ENCODE results near the gene IGSF8. TPM values are rescaled to one million over a fixed set of nuclear protein-coding genes. Genes with fewer than 3 reads are reported as not detected.
A peak's percentile ranks its signal among the peaks of the same experiment; 100 is the strongest.

The IGSF8 gene
- total and polyA plus RNA-seq, 2 of the 8 experiments (the other 6 are each of a cell fraction or from before 2014, with no cell fraction given): 69.6 to 132 TPM

- no peak overlapping the region for H2AFZ ChIP-seq (ENCODE audit: low read length)
- no peak overlapping the region for H2BK15ac ChIP-seq (ENCODE audit: low read length)
- H3K18ac ChIP-seq (ENCODE audit: extremely low read depth, low read length): 0 out of 2 replicates have a peak overlapping the region, but pooled peaks have one; percentile 14
- no peak overlapping the region; the same call in 1 of the 2 replicates for H2BK12ac ChIP-seq (ENCODE audit: low read depth, low read length)
- H3K9me3 ChIP-seq (ENCODE audit: insufficient read depth in 2 of 2, low read depth in 1 of 2, low read length in 1 of 2): no peaks in the 10 kb centered on the region
- no peak overlapping the region for H4K5ac ChIP-seq (ENCODE audit: insufficient read length, low read depth, low read length)
- H2BK120ac ChIP-seq (replicated peaks; ENCODE audit: low read depth, low read length): no peak overlapping the region
- no peak overlapping the region for H3K56ac ChIP-seq (replicated peaks; ENCODE audit: insufficient read length, low read depth, low read length)
- H3K23me2 ChIP-seq (ENCODE audit: low read depth, low read length): no peaks in the 10 kb centered on the region
- H2AK5ac ChIP-seq (ENCODE audit: low read depth, low read length): no peak overlapping the region
- TF ChIP-seq HDAC6 (IDR thresholded peaks at IDR 0.05; ENCODE audit: low read depth, low read length) (no peak), SIRT6 (IDR thresholded peaks at IDR 0.05; ENCODE audit: low read length) (no peak), TBP (IDR thresholded peaks at IDR 0.05; ENCODE audit: low read depth, low read length) (no peak), EGR1 (IDR thresholded peaks at IDR 0.05; ENCODE audit: borderline replicate concordance, low read depth, low read length) (no peak), ASH2L (IDR thresholded peaks at IDR 0.05; ENCODE audit: low read length) (no peak)
- H3K4me2 ChIP-seq (ENCODE audit: insufficient read depth in 1 of 2, low read depth in 2 of 2, low read length in 2 of 2): peak overlapping the region in 1 of 2 experiments; percentile 47; a peak in 1 of 4 replicates
- no peaks in the 10 kb centered on the region for H3K36me3 ChIP-seq (ENCODE audit: control insufficient read depth in 2 of 4, insufficient read depth in 4 of 4, low read length in 3 of 4)
- FAIRE-seq (no peak), DNase-seq (ENCODE audit: low read depth in 1 of 2, low spot score in 2 of 2) (no peak)
- H3K4me1 ChIP-seq (replicated peaks in 1 of 4; ENCODE audit: control insufficient read depth in 3 of 4, insufficient read depth in 4 of 4, low read length in 3 of 4): peaks cover 10 to 24% (median 16%) of the 10 kb centered on the region in 4 experiments
- no peak overlapping the region for H3K9ac ChIP-seq (replicated peaks in 1 of 4; ENCODE audit: extremely low read depth in 1 of 4, low read depth in 3 of 4, low read length in 3 of 4)
- H3K79me2 ChIP-seq (ENCODE audit: control insufficient read depth in 1 of 2, insufficient read depth in 2 of 2, low read length in 2 of 2): no peaks in the 10 kb centered on the region
- no peak overlapping the region for H2BK5ac ChIP-seq (ENCODE audit: low read depth, low read length)
- H3K4me3 ChIP-seq (ENCODE audit: extremely low read depth in 1 of 4, insufficient read depth in 2 of 4, low read depth in 3 of 4, low read length in 4 of 4): no peak overlapping the region
- H3K79me1 ChIP-seq (ENCODE audit: low read depth, low read length): no peaks in the 10 kb centered on the region
- no peak overlapping the region for H3K27ac ChIP-seq (ENCODE audit: low read depth, low read length)
- H4K91ac ChIP-seq (replicated peaks; ENCODE audit: insufficient read length, low read length): no peak overlapping the region
- peak overlapping the region; percentile 75; the same call in 1 of the 2 replicates for H2BK20ac ChIP-seq (ENCODE audit: low read length)
- H3K23ac ChIP-seq (ENCODE audit: insufficient read length): no peak overlapping the region
- no peak overlapping the region for H3K14ac ChIP-seq (ENCODE audit: insufficient read length)
- H4K8ac ChIP-seq (ENCODE audit: extremely low read depth, insufficient read depth, low read length): no peak overlapping the region
- ChIA-PET POLR2A (ENCODE audit: partially characterized antibody) (interaction anchor here (0.8 to 1.3 kb wide), 3 partner anchors 17 to 39 kb away, joined by 3 to 4 read pairs (median 4); no protein-coding TSS in a partner anchor), CTCF (ENCODE audit: partially characterized antibody) (interaction anchor here (2.1 to 46.4 kb wide), 2 partner anchors 26 to 120 kb away, joined by 4 to 1874 read pairs; partner anchors contain the start of genes IGSF8, KCNJ10 and KCNJ9)
- no peaks in the 10 kb centered on the region for H4K20me1 ChIP-seq (replicated peaks in 1 of 2; ENCODE audit: control insufficient read depth in 1 of 2, insufficient read depth in 2 of 2, low read length in 2 of 2)
- H3K27me3 ChIP-seq (replicated peaks in 1 of 4; ENCODE audit: control insufficient read depth in 3 of 4, extremely low read depth in 1 of 4, insufficient read depth in 3 of 4, low read length in 3 of 4): peaks cover 0 to under 1% (median 0%) of the 10 kb centered on the region in 4 experiments; a peak in 1 of 7 replicates
- 85% methylated on average over 3 of the region's 3 CpGs; no CpG with 5 or more reads in 1 of the 2 experiments for WGBS, 2 experiments (ENCODE audit: extremely low coverage in 1 of 2, insufficient coverage in 1 of 2, insufficient read length in 1 of 2, insufficient replicate concordance in 2 of 2, low coverage in 1 of 2, low lambda C conversion rate in 2 of 2, missing lambda C conversion rate in 1 of 2)
- no peak overlapping the region for H3K4ac ChIP-seq (replicated peaks; ENCODE audit: insufficient read length, low read depth, low read length)
Observed at GRCh38 chr1:160049101-160049500, 49.3 kb downstream of the IGSF8 start.

Data from H1 (cell line).